ENCODE measurements around the gene ALK.

ALK gene

DNA sequence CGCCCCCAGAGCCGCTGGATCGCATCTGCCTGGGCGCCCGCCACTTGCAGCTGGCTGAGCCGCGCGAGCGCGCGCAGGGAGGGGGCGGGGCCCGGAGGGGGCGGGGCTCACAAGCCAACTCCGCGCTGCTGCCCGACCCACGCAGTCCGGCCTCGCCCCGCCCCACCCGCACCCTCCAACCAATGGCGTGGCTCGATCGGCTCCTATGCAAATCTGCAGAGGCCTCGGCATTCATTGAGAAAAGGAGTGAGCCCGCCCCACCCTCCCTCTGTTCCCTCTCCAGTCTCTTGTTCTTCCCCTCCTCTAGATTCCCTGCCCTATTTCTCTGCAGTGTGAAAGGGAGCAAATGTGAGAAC is at the start of gene ALK:
TSS of gene ALK (minus strand) at position 27 of the 356 bp plus-strand sequence. CDS start 927 bp downstream, outside the sequence.
- DNase-seq (ENCODE audit: low read depth in 2 of 2): peak; percentile 65 to 73

DNA sequence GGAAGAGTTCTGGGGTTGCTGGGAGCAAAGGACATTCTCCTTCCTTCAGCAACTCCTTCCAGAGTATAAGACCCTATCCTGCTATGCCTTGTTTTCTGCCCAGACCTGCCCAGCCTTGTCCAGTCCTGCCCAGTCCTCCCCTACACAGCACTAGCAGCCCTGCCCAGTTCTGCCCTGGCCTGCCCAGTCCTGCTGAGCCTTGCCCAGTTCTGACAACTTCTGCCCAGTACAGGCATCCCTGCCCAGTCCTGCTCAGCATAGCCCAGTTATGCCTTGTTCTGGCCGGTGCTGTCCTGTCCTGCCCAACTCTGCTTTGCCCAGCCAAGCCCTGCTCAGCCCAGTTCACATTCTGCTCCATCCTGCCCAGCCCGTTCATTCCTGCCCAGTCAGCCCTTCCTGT is 44.9 kb upstream of the ALK start:
- DNase-seq (ENCODE audit: low read depth in 2 of 2): no peak

DNA sequence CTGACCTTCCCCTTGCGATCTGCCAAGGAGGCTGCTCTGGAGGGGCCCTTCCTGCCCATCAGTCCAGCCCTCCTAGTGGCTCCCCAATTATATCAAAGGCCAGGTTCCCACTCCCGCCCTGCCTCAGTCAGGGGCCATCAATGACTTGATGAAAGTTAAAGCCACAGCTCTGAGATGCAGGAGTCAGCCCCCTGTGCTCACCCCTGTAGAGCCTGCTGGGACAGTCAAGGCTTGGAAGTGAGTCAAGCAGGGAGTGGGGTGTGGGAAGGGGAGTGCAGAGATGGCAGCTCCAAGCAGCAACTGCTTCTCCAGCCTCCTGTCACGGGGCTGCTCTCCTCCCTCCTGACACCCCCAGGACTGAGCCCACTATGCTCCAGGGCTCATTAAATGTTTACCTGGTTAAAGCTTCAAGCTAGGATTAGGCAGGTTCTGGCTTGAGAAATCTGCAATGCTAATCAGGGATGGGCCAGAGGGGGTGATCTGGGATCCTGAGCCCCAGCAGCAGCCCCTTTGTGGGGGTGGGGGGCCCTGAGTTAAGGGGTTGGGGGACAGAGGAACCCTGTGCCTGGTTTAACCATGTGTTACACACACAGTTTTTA is 42.7 kb upstream of the ALK start:
- DNase-seq (ENCODE audit: low read depth in 2 of 2): no peak

DNA sequence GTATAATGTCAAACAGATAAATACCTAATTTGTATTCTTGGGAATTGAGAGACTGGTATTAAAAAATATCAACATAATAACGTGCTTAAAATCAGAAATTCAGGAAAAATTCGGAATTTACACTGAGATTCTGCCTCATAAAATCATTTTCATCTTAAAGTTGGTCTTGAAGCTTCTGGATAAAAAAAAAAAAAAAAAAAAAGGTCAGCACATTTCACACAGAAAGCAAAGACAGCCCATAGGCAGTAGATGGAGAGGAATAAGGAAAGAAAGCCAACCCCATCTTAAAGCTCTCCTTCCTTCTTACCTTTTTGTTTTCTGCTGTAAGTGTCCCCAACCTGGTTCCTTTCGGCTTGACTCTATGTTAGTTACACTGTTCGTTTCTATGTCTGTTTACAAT is 41.5 kb upstream of the ALK start:
- DNase-seq (ENCODE audit: low read depth in 2 of 2): no peak

DNA sequence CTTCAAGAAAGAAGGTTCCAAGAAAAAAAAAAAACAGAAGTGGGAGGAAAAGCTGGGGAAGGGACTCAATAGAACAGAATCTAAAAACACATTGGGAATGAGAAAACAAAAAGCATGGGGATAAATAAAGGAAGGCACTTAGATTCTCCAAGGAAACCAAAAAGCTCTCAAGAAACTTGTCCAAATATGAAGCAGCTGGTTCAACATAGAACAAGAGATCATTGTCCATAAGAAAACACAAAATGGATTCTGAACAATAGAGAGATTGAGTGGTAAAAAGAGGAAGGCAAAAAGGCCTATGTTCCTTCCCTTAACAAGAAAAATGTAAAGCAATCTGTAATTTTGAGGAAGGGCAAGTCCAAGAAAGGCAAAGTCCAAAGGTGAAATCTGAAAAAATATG is 32.9 kb upstream of the ALK start:
- DNase-seq (ENCODE audit: low read depth in 2 of 2): no peak

DNA sequence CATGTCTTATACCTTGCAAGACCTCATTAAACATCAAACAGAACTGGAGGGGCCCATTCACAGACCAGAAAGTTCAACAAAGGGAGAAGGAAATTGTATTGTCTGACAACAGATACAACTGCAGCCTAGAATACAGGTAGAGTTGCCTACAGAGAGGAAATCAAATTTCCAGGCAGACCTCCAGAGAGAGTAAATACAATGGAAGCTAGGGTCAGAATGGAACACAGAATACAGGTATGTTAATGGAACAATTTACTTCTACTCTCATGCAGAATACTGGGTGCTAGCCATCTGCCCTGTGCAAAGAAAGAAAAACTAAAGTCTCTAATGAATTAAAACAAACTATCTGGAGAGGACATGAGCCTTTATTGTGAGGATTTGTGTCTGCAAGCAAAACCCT is 31.6 kb upstream of the ALK start:
- no peak for DNase-seq (ENCODE audit: low read depth in 2 of 2)

DNA sequence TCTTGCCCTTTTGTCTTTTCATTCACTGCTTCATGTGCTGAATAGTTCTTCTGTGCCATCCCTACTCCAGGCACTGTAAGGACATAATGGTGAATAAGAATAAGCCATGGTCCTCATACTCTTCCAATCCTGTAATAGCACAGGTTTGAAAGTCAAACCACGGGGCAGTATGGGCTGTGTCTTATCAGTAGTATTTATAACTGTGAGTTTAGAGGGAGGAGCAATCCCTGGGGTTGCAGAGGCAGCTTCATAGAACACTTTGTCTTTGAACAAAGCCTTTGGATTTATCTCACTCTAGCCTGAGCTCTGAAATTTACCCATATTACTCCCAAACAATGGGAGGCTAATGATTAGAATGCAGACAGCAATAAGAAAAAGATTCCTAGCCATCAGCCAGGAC is 30.2 kb upstream of the ALK start:
- no peak for DNase-seq (ENCODE audit: low read depth in 2 of 2)

DNA sequence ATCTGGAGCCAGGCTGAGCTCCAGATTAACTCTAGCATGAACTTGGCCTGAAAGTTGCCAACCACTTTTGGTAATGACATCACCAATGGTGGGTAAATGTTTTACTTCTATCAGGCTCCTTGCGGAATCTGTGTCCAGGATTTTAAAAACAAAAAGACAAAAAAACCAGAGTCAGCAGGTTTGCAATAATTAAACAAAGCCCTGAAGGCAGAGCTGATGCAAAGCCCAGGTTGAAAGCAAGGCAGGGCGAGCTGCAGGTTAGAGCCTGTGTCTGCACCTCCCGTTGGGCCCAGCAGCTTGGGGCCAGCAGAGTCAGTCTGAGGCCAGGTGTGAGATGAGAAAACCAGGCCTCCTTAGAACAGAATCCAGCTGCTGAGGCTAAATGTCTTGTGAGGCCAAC is 29.1 kb upstream of the ALK start:
- no peak for DNase-seq (ENCODE audit: low read depth in 2 of 2)

DNA sequence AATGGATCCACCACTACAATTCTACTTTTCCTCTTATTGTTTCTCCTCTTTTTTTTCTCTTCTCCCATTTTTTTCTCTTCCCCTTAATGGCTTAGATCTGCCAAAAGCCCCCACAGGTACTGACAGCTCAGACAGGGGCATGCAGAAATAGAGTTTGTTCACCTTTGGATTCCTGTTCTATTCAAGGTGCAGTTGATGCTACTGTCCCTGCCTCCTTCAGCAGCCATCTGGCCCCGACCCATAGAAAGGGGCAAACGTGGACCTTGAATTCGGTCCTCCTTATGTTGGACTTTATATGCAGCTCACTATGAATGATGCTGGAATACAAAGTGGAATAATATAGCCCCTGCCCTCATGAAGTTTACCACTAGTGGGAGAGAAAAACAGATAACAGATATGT is 27.7 kb upstream of the ALK start:
- no peak for DNase-seq (ENCODE audit: low read depth in 2 of 2)

DNA sequence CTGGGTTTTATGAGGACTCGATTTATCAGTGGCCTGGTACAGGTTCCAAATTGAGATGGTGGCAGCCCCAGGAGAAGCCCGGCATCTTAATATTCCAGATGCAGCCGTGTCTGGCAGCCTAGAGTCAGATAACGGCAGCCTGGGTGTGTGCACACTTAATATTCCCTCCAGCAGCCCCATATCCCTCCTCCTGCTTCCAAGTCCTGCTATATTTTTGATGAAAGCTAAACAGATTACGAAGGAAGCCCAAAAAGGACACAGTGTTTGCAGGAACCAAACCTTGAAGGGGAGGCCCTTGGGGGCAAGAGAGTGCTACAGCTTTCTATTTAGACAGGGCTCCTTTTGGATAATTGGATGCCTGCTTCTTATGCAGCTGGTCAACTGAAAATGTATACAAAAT is 25.1 kb upstream of the ALK start:
- DNase-seq (ENCODE audit: low read depth in 2 of 2): no peak

DNA sequence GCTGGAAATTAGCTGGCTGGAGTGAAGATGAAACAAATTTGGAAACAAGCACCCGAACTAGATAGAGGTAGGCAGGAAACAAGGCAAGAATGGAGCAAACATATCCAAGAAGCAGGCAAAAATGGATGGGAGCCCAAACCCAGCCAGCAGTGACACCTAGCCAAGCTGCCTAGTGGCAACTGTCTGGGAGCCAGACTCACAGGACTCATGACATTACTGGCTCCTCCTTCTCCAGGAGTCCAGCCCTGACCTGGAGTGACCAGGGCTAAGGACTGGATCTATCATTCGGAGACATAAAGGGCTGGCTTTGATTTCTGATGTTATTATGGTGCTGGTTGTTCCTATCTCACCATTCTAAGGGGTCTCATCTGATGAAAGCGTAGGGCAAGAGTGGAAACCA is 21.3 kb upstream of the ALK start:
- no peak for DNase-seq (ENCODE audit: low read depth in 2 of 2)

DNA sequence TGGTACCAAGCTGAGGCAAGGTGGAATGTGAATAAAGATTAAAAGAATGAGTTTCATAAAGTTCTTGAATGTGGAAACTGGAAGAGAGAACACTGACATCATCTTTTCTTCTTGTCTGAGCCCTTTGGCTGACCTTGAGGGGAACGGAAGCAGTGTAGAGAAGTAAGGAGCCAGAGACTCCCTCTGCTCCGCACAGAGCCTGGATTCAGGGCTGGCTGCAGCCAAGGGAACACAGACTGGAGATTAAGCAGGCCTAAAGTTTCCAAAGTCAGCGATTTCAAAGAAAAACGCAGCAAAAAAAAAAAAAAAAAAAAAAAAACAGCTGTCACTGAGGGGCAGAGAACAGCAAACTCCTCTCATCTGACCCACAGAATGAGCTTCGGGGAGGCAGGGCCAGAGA is 19.3 kb upstream of the ALK start:
- no peak for DNase-seq (ENCODE audit: low read depth in 2 of 2)

DNA sequence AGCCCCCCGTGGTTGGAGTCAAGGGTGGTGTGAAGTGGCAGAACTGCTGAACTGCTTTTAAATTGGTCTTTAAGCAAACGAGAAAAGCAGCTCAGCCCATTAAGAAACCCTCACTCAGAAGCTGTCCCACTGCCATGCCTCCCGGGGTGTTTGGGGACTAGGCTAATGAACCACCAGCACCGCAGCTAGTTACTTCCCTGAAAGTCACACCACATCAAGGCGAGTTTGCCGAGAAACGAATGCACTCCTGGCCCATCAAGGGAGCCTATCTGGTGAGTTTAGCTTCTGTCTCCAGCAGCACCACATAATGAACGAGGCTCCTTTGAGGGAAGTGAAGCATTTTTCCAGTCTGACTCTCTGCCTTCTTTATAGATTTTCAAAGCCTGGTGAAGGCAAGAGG is 14.6 kb upstream of the ALK start:
- DNase-seq (ENCODE audit: low read depth in 2 of 2): no peak

DNA sequence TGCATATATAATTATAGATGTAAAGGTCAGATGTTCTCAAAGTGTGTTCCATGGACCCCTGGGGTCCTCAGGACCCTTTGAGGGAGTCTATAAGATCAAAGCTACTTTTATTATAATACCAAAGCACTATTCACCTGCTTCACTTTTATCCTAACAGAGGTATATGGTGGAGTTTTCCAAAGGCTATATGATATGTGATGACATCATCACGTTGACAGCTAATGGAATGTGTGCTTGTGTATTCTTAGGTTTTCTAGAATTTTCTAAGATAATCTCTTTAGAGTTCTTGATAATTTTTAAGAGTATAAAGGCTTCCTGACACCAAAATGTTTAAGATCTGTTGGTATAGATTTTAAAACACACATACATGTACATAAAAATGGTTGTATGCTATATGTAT is 10.4 kb upstream of the ALK start:
- no peak for DNase-seq (ENCODE audit: low read depth in 2 of 2)

DNA sequence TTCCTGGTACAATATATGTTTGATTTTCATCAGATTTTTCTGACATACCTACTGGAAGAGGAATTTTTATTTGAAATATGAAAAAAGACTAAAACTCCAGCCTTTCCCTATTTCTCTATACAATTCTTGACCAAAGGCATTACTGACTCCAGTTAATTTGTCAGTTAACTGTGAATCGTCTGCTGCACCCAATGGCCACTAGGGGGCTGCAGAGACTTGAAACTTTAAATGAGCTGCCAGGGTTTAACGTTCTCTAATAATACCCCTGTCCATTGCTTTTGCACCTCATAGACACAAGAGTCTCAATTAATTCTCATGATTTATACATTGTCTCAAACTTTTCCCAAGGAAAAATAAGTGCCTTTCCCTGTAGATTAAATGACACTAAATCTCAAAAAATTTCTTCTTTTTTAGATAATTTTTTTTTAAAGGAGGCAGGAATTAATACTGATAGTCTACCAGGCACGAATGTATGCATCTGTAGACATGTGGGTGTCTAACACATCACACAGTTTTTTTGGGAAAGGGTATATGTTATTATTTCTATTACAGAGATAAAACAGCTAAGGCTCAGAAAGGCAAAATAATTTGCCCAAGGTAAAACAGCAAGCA is 1.8 kb upstream of the ALK start:
- peak in 1 of 2 donors; percentile 13 for DNase-seq (ENCODE audit: low read depth in 2 of 2)

DNA sequence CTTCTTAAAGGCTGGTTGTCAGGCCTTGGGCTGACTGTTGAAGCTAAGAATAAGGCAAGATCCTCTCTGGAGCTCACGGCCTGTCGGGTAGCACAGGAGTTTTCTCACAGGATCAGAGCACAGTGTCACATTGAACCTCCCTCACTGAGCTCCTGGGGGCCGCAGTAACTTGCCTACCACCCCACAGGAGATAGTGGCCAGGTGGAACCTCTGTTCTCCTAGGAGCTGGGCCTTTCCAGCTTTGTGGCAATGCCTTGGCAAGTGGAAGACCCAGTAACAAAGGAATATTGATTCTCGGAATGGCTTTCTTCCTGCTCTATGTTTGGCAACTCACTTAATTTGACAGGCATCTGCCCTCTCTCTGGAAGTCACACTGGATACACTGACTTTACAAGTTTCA is 1.2 kb upstream of the ALK start:
- no peak for DNase-seq (ENCODE audit: low read depth in 2 of 2)

DNA sequence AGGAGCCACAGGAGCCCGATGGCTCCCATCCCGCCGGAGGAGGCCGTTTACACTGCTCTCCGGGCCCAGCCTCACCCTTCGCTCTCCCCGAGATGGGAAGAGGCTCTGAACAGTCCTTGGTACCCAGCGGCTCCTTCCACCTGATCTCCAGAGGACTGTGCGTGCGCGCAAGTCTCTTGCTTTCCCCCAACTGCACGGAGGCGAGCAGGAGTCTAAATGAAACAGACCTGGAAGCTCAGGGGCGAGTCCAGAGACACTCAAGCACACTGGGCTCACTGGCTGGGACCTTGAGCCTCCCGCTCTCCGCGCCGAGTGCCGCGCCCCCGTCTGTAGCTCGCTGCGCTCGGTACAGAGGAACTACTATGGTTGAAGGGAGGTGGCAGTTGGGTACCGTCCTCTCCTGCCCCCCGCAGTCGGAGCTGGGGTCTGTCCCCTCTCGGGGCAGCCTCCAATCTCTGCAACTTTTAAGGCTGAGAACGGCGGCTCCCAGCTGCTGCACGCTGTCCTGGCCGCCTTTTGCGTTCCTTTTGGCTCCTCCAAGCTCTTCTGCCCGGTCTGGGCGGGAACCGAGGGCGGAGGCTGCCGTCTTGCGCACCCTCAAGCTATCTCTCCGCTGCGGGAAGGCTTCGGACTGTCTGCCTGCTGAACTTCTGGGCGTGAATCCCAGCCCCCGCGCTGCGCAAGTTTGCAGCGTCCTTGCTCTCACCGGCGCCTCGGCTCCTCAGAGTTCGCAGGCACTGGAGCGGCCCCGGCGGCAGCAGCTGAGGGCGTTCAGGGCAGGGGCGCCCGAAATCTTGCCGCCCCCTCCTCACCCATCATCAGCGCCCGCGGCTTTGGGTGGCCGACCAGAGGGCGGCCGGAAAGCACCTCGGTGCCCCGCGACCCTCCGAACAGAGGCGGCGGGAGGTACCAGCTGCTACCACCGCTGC is 491 bp downstream of the ALK start:
- DNase-seq (ENCODE audit: low read depth in 2 of 2): no peak

DNA sequence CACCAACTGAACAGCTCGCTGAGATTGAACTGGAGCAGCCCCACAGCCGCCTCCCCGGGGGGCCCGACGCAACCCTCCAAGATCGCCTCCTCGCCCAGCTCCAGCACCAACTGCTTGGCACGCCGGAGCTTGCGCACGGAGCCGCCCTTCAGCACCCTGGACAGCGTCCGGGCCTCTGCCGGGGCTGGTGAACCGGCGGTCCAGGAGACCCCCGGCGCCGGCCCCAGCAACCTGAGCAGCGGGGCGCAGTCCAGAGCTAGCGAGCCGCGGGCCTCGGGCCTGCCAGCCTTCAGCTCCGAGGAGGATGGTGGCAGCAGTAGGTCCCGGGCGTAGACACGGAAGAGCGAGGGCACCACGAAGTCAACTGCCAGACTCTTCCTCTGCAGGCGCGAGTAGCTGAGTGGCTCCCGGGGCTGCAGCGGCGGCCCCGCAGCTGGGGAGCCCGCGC is 1.2 kb downstream of the ALK start:
- peak; percentile 16 to 33 for DNase-seq (ENCODE audit: low read depth in 2 of 2)

DNA sequence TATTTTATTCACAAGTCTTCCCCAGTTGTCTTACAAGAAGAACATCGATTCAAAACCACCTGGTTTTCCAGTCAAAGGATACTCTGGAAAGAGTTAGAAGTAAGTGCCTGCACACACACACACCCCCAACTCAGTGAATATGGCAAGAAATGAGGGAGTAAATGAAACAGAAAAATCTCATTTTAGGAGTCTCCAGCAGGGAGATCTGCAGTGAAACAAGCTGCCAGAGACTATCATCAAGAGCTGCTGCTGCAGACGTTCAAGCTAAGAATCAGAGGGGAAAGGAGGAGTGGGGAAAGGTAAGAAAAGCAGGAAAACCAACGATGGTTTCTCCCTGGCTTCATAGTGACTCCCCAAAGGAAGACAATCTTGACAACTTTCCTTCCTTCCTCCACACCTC is 2.4 kb downstream of the ALK start:
- DNase-seq (ENCODE audit: low read depth in 2 of 2): no peak

DNA sequence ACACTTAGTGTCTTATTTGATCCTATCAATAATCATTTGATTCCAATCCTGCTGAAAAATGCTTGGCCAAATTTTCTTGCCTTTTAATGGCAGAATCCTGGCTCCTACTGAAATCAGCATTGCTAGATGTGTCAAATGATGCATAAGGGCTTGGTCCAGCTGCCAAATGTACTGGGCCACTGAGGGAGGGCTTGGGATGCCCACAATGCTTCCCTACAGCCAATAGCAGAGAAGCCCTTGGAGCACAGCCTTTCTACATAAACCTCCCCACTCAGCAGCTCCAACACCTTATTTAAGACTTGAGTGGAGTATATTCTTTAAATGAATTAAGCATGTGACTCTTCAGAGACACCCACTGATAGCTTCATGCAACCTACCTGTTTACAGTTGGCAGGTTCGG is 3.6 kb downstream of the ALK start:
- DNase-seq (ENCODE audit: low read depth in 2 of 2): no peak

DNA sequence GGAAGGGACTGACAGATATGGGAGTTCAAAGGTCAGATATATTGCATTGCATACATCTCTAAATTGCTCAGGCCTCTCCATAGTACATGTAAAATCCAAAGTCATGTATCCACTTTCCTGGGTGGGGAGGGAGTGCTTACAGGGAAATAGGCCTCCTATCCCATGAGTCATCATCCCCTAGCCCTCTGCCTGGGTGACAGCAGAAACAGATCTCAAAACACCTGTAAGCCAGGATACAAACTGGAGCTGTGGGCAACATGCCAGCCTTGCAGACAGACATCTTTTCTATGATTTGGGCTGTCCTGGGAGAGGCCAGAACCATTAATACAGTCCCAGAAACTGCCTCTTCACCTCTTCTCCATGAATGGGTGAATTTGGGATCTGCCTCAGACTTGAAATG is 4.8 kb downstream of the ALK start:
- DNase-seq (ENCODE audit: low read depth in 2 of 2): no peak

DNA sequence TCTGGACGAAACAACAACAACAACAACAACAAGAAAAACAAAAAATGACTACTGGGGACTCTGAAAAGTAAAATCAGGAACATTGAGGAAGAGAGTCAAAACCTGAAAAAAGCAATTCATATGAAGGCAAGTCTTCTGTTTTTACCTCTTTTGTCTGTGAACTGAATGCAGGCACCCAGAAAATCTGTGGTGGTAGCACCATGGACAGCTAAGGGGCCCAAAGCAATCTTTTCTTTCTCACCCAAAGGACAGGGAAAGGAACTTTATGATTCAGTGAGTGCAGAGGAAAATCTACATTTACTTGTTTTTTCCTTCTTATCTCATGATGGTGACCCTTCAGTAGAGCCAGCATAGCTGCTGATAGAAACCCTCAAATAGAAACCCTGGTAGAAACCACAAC is 10.4 kb downstream of the ALK start:
- no peak for DNase-seq (ENCODE audit: low read depth in 2 of 2)

DNA sequence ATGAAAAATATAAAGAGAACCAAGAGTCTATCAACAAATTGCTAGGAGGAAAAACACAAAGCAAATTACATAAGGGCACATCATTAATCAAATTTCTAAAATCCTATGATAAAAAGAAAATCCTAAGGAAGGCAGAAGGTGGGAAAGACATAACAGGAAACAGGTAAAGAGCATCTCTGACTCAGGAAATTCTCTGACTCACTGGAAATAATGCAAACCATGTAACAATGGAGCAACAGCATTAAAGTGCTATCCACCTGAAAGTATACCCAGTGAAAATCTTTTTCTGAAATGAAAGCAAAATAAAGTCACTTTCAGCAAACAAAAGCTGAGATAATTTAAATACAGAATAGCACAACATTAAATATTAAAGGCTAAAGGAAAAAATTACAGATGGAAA is 10.9 kb downstream of the ALK start:
- no peak for DNase-seq (ENCODE audit: low read depth in 2 of 2)
